Bronchial epithelial cell (primary cell): ENCODE results near the gene ADGRA1. TPM values are rescaled to one million over a fixed set of nuclear protein-coding genes. Genes with fewer than 3 reads are reported as not detected.
"Not testable (repeated sequence)": the region's sequence is repeated elsewhere in the genome, so short reads cannot be mapped to it uniquely, and the experiment has no call there.

Source experiments
- DNase-seq: peaks from one replicate; pipeline ENCODE4 v3.0.0-alpha.2; 2010; ENCODE audit warnings: low read depth
- FAIRE-seq: peaks from 2 replicates; lab custom pipeline; 2011; peaks lifted over from hg19 to GRCh38; lab: Jason Lieb, UNC
- H3K27me3 ChIP-seq: 2 replicates; pipeline ENCODE4 v1.5.1; 2011; ENCODE audit warnings: low read length; ENCODE audit not compliant: control insufficient read depth, insufficient read depth
- H3K36me3 ChIP-seq: 2 replicates; pipeline ENCODE4 v1.5.1; 2011; ENCODE audit warnings: low read length; ENCODE audit not compliant: control insufficient read depth, insufficient read depth
- H3K4me3 ChIP-seq: 2 replicates; pipeline ENCODE4 v1.5.1; 2011; ENCODE audit warnings: mild to moderate bottlenecking, low read depth, low read length, control low read depth
- total RNA-seq: library from RNA; depleted of rRNA; stranded (reverse); fragments of >200 nt; gene quantifications from 2 replicates; pipeline ENCODE4 v1.2.1, GENCODE V29; 2014
- TF ChIP-seq, protein P1 (sequence below): IDR thresholded peaks from 2 replicates; pipeline ENCODE4 v1.5.1; 2011; ENCODE audit warnings: mild to moderate bottlenecking, moderate library complexity, low read length, control low read depth, inconsistent platforms; ENCODE audit not compliant: insufficient read depth, severe bottlenecking

Gene ADGRA1
- total RNA-seq, 1 donor from 2014 or later, result not detected

DNA sequence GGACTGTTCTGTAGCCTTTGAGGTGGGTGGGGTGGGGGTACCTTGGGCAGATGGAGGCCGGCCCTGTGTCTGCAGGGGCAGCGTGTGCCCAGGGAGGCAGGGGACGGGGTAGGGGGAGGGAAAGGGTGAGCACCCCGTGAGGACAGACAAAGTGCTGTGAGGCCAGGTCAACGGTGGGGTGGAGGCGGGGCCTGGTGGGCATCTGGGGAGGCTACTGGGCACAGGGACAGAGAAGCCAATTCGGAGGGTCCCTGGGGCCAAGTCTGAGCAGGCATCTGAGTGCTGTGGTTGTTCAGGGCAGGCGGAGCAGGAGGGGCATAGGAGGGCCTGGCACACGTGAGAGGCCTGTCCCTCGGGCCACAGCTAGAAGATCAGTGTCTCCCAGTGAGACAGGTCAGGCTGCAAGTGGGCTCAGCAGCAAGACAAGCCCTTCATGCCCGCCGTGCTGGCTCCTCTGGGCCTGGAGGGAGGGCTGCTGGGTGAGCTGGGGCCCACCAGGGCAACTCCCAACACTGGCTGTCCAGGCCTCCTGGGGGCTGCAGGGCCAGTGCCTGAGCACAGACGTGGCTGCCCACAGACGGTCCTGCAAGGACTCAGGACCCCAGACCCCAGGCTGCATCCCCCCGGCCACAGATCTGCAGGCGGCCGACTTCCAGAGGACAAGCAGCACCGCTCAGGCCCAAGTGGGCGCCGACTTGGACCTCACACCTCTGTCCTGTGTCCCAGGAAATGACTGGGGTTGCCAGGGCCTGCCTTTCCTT lies 45.9 kb downstream of the ADGRA1 start:
- FAIRE-seq (no peak), DNase-seq (no peak)
- H3K27me3 ChIP-seq, result no peaks in the 10 kb centered on the region
- TF ChIP-seq, protein P1, sequence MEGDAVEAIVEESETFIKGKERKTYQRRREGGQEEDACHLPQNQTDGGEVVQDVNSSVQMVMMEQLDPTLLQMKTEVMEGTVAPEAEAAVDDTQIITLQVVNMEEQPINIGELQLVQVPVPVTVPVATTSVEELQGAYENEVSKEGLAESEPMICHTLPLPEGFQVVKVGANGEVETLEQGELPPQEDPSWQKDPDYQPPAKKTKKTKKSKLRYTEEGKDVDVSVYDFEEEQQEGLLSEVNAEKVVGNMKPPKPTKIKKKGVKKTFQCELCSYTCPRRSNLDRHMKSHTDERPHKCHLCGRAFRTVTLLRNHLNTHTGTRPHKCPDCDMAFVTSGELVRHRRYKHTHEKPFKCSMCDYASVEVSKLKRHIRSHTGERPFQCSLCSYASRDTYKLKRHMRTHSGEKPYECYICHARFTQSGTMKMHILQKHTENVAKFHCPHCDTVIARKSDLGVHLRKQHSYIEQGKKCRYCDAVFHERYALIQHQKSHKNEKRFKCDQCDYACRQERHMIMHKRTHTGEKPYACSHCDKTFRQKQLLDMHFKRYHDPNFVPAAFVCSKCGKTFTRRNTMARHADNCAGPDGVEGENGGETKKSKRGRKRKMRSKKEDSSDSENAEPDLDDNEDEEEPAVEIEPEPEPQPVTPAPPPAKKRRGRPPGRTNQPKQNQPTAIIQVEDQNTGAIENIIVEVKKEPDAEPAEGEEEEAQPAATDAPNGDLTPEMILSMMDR, result no peak
- no peaks in the 10 kb centered on the region for H3K36me3 ChIP-seq
- no peak overlapping the region for H3K4me3 ChIP-seq

DNA sequence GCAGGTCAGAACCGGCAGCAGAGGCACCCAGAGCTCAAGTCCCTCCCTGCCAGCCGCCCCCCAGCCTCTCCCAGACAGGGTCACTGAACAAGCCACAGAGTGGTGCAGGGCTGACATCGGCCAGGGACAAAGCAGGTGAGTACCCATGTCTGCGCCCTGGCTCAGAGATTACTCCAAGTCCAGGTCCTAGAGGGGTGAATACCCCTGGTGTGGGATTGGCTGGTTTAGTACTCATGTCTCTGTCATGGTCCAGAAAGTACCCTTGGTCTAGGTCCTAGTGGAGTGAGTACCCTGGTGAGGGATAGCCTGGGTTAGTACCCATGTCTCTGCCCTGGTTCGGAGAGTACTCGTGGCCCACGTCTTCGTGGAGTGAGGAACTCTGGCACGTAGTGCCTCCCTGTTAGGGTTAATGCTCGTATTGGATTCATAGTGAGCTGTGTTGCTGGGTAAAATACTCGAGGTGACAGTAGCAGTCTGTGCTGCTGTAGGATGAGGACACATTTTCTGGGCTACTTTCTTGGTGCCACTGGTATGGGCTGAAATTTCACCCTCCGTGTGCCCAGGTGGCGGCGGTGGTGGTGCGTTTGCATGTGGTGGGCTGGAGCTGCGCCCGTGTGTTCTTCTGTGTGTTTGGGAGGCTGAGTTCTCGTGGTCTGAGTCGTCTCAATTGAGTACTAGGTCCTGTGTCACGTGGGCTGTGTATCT lies 46.8 kb downstream of the ADGRA1 start:
- no peaks in the 10 kb centered on the region for H3K36me3 ChIP-seq
- DNase-seq, result no peak
- no peak for FAIRE-seq
- H3K27me3 ChIP-seq, result no peaks in the 10 kb centered on the region
- TF ChIP-seq, protein P1, result no peak
- no peak overlapping the region for H3K4me3 ChIP-seq

DNA sequence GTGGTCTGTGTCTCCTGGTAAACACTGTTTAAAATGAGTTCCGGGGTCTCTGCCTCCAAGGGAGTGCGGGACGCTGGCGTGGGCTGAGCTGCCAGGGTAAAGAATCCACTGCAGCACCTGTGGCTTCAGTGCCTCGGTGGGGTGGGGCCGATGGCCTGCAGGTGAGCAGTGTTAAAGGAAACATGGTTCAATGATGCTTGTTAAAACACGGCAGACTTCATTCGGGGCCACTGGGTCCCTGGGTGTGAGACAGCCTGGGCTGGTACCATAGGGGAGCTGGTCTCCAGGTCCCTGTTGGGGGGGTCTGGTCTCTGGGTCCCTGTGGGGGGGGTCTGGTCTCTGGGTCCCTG lies 47.4 kb downstream of the ADGRA1 start:
- DNase-seq, result no peak
- H3K27me3 ChIP-seq, result no peaks in the 10 kb centered on the region
- no peaks in the 10 kb centered on the region for H3K36me3 ChIP-seq
- TF ChIP-seq, protein P1, result no peak
- H3K4me3 ChIP-seq, result no peak overlapping the region
- FAIRE-seq, result no peak

DNA sequence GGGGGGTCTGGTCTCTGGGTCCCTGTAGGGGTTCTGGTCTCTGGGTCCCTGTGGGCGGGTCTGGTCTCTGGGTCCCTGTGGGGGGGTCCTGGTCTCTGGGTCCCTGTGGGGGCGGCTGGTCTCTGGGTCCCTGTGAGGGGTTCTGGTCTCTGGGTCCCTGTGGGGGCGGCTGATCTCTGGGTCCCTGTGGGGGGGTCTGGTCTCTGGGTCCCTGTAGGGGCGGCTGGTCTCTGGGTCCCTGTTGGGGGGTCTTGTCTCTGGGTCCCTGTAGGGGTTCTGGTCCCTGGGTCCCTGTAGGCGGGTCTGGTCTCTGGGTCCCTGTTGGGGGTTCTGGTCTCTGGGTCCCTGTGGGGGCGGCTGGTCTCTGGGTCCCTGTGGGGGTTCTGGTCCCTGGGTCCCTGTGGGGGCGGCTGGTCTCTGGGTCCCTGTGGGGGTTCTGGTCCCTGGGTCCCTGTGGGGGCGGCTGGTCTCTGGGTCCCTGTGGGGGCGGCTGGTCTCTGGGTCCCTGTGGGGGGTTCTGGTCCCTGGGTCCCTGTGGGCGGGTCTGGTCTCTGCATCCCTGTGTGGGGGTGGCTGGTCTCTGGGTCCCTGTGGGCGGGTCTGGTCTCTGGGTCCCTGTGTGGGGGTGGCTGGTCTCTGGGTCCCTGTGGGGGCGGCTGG lies 49.9 kb downstream of the ADGRA1 start:
- FAIRE-seq, H3K4me3 ChIP-seq, H3K36me3 ChIP-seq, H3K27me3 ChIP-seq, DNase-seq: not testable (repeated sequence)

DNA sequence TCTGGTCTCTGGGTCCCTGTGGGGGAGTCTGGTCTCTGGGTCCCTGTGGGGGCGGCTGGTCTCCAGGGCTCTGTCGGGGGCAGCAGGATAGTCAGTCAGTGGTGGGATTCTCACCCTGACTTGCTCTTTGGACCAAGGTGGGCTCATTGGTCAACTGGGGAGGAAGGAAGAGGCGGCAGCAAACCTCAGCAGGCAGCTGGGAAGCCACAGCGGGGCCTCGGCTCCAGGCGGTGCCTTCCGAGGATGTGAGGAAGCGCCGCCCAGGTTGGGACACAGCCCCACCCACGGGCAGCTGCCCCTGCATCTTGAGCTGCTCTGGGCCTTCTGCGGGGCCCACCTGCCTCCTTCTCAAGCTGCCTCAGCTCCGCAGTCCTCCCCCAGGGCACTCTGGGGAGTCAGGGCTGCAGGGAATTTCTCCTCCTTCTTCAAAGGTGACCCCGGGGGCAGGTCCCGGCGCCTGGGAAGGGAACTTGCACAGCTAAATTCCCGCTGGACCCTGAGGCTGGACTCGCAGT lies 51.9 kb downstream of the ADGRA1 start:
- Histone ChIP-seq H3K4me3 (no peak overlapping the region), H3K27me3 (no peaks in the 10 kb centered on the region), H3K36me3 (no peaks in the 10 kb centered on the region)
- TF ChIP-seq, protein P1, result no peak
- no peak for FAIRE-seq
- DNase-seq, result no peak
